ENCODE data around the gene IL13RA2.
A peak's percentile ranks its signal among the peaks of the same experiment; 100 is the strongest.

The IL13RA2 gene

DNA sequence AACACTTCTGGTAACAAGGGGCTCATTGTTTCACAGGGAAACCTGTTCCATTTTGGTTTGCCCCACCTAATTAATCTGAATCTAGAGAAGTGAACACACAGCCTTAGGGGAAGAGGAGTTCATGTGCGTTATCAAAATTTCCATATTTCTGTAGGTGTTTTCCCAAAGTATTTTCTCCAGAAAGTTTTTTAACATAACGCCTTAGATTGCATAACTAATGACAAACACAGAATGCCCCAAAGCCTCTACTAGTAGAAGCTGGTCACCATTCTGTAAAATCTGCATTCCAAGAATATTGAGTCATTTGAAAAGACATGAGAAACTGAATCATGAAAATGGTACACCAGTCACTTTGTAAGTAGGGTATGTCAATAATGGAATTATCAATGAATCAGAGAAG is 41.1 kb downstream of the IL13RA2 start:
- H2BK5ac ChIP-seq (ENCODE audit: low read depth, low read length, poor library complexity), result no peak overlapping the region
- no peaks in the 10 kb centered on the region for H3K9me3 ChIP-seq (ENCODE audit: insufficient read depth, low read depth, low read length)
- H3K79me1 ChIP-seq (ENCODE audit: low read length), result no peaks in the 10 kb centered on the region
- no peaks in the 10 kb centered on the region for H3K79me2 ChIP-seq (ENCODE audit: control insufficient read depth, insufficient read depth, low read length, poor library complexity)
- no peak overlapping the region for H2AK5ac ChIP-seq (ENCODE audit: low read length)
- H4K91ac ChIP-seq (ENCODE audit: low read depth, low read length), result no peak overlapping the region
- H3K27ac ChIP-seq (ENCODE audit: low read depth, low read length), result no peak overlapping the region
- no peak overlapping the region for H2BK12ac ChIP-seq (ENCODE audit: low read length)
- no peaks in the 10 kb centered on the region for H3K27me3 ChIP-seq (ENCODE audit: insufficient read depth, low read length)
- H2AFZ ChIP-seq (ENCODE audit: insufficient read depth, low read length, poor library complexity), result no peak overlapping the region
- no peak overlapping the region for H3K14ac ChIP-seq (ENCODE audit: low read length)
- peak in 1 of 2 donors; percentile 82 for DNase-seq
- no peak overlapping the region for H4K8ac ChIP-seq (ENCODE audit: low read depth, low read length)
- H3K36me3 ChIP-seq (ENCODE audit: control insufficient read depth in 1 of 2, insufficient read depth in 2 of 2, low read length in 2 of 2), result no peaks in the 10 kb centered on the region
- no peak overlapping the region for H3K9ac ChIP-seq (ENCODE audit: low read length)
- H3K4ac ChIP-seq (ENCODE audit: low read depth, low read length), result no peak overlapping the region
- no peak overlapping the region for H3K4me2 ChIP-seq (ENCODE audit: low read length)
- H3K23ac ChIP-seq (ENCODE audit: low read length), result no peak overlapping the region
- H2BK120ac ChIP-seq (ENCODE audit: insufficient read depth, low read length, poor library complexity), result no peak overlapping the region
- H4K12ac ChIP-seq (ENCODE audit: low read depth, low read length), result no peak overlapping the region
- no peaks in the 10 kb centered on the region for H3K4me1 ChIP-seq (ENCODE audit: control insufficient read depth in 1 of 2, insufficient read depth in 2 of 2, low read length in 2 of 2)
- H3K4me3 ChIP-seq (ENCODE audit: low read depth, low read length), result no peak overlapping the region
- H3K18ac ChIP-seq (ENCODE audit: low read length), result no peak overlapping the region
- WGBS (ENCODE audit: extremely low coverage, insufficient coverage, insufficient read length), result no CpG with 5 or more reads among the region's 2 CpGs

DNA sequence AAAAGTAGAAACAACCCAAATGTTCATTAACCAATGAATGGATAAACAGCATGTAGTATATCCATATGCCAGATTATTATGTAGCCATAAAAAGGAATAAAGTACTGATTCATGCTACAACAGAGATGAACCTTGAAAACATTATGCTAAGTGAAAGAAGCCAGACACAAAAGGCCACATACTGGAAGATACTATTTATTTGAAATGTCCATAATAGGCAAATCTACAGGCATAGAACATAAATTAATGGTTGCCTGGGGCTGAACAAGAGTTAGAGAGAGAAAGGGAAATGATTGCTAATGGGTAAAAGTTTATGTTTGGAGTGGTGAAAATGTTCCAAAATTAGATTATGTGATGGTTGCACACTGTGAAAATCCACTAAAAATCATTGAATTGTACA is 44.4 kb downstream of the IL13RA2 start:
- Histone ChIP-seq H3K14ac (ENCODE audit: low read length) (no peak overlapping the region), H2BK120ac (ENCODE audit: insufficient read depth, low read length, poor library complexity) (no peak overlapping the region), H3K4me1 (ENCODE audit: control insufficient read depth in 1 of 2, insufficient read depth in 2 of 2, low read length in 2 of 2) (no peaks in the 10 kb centered on the region), H4K91ac (ENCODE audit: low read depth, low read length) (no peak overlapping the region), H3K27me3 (ENCODE audit: insufficient read depth, low read length) (no peaks in the 10 kb centered on the region), H3K23ac (ENCODE audit: low read length) (no peak overlapping the region), H2BK12ac (ENCODE audit: low read length) (no peak overlapping the region), H2AFZ (ENCODE audit: insufficient read depth, low read length, poor library complexity) (no peak overlapping the region), H3K9me3 (ENCODE audit: insufficient read depth, low read depth, low read length) (no peaks in the 10 kb centered on the region), H3K18ac (ENCODE audit: low read length) (no peak overlapping the region), H4K8ac (ENCODE audit: low read depth, low read length) (no peak overlapping the region), H3K79me1 (ENCODE audit: low read length) (no peaks in the 10 kb centered on the region), H3K4me2 (ENCODE audit: low read length) (no peak overlapping the region), H4K12ac (ENCODE audit: low read depth, low read length) (no peak overlapping the region), H3K4me3 (ENCODE audit: low read depth, low read length) (no peak overlapping the region), H3K36me3 (ENCODE audit: control insufficient read depth in 1 of 2, insufficient read depth in 2 of 2, low read length in 2 of 2) (no peaks in the 10 kb centered on the region), H3K27ac (ENCODE audit: low read depth, low read length) (no peak overlapping the region), H3K79me2 (ENCODE audit: control insufficient read depth, insufficient read depth, low read length, poor library complexity) (no peaks in the 10 kb centered on the region), H2BK5ac (ENCODE audit: low read depth, low read length, poor library complexity) (no peak overlapping the region), H2AK5ac (ENCODE audit: low read length) (no peak overlapping the region), H3K9ac (ENCODE audit: low read length) (no peak overlapping the region), H3K4ac (ENCODE audit: low read depth, low read length) (no peak overlapping the region)
- no peak for DNase-seq

DNA sequence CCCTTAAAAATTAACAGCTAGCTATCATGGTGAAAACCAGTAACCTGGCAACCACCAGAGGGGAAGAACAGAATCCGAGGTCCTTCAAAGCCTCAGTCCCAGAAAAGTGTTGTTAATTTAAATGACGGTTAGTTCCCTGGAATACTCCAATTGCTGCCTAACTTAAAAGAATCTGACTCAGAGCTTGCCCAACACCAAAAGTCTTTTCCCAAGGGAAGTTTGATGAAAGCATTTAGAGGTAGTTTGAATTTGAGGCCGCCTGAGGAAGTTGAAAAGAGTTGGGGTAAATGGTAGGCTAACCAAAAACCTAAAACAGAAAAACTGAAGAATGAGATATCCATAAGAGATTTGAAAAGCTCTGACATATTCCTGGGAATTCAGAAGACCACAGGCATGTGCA is 46.6 kb downstream of the IL13RA2 start:
- Histone ChIP-seq H3K14ac (ENCODE audit: low read length) (no peak overlapping the region), H3K36me3 (ENCODE audit: control insufficient read depth in 1 of 2, insufficient read depth in 2 of 2, low read length in 2 of 2) (no peaks in the 10 kb centered on the region), H3K9ac (ENCODE audit: low read length) (no peak overlapping the region), H3K4me2 (ENCODE audit: low read length) (no peak overlapping the region), H3K9me3 (ENCODE audit: insufficient read depth, low read depth, low read length) (no peaks in the 10 kb centered on the region), H2AK5ac (ENCODE audit: low read length) (no peak overlapping the region), H3K27ac (ENCODE audit: low read depth, low read length) (no peak overlapping the region), H2AFZ (ENCODE audit: insufficient read depth, low read length, poor library complexity) (no peak overlapping the region), H3K79me1 (ENCODE audit: low read length) (no peaks in the 10 kb centered on the region), H3K4ac (ENCODE audit: low read depth, low read length) (no peak overlapping the region), H4K91ac (ENCODE audit: low read depth, low read length) (no peak overlapping the region), H2BK12ac (ENCODE audit: low read length) (no peak overlapping the region), H4K8ac (ENCODE audit: low read depth, low read length) (no peak overlapping the region), H3K23ac (ENCODE audit: low read length) (no peak overlapping the region), H3K4me1 (ENCODE audit: control insufficient read depth in 1 of 2, insufficient read depth in 2 of 2, low read length in 2 of 2) (no peaks in the 10 kb centered on the region), H3K18ac (ENCODE audit: low read length) (no peak overlapping the region), H3K79me2 (ENCODE audit: control insufficient read depth, insufficient read depth, low read length, poor library complexity) (no peaks in the 10 kb centered on the region), H2BK5ac (ENCODE audit: low read depth, low read length, poor library complexity) (no peak overlapping the region), H2BK120ac (ENCODE audit: insufficient read depth, low read length, poor library complexity) (no peak overlapping the region), H4K12ac (ENCODE audit: low read depth, low read length) (no peak overlapping the region), H3K27me3 (ENCODE audit: insufficient read depth, low read length) (no peaks in the 10 kb centered on the region), H3K4me3 (ENCODE audit: low read depth, low read length) (no peak overlapping the region)
- no CpG with 5 or more reads among the region's 3 CpGs for WGBS (ENCODE audit: extremely low coverage, insufficient coverage, insufficient read length)
- peak in 1 of 2 donors; percentile 17 for DNase-seq

DNA sequence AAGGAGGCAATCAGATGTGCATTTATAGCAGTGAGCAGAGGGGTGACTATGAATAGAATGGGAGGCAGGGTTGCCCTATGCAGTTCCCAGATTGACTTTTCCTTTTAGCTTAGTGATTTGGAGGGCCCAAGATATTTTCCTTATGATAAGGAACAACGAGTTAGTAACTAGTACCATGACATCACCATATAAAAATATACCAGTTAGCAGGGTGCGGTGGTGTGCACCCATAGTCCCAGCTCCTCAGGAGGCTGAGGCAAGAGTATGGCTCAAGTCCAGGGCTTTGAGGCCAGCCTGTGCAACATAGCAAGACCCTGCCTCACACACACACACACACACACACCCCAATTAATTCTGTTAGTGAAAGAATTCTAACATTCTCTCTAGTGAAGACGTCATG is 53.0 kb downstream of the IL13RA2 start:
- Histone ChIP-seq H3K23ac (ENCODE audit: low read length) (no peak overlapping the region), H3K14ac (ENCODE audit: low read length) (no peak overlapping the region), H3K79me2 (ENCODE audit: control insufficient read depth, insufficient read depth, low read length, poor library complexity) (no peaks in the 10 kb centered on the region), H2BK120ac (ENCODE audit: insufficient read depth, low read length, poor library complexity) (no peak overlapping the region), H3K79me1 (ENCODE audit: low read length) (no peaks in the 10 kb centered on the region), H3K9ac (ENCODE audit: low read length) (no peak overlapping the region), H3K18ac (ENCODE audit: low read length) (no peak overlapping the region), H3K27ac (ENCODE audit: low read depth, low read length) (no peak overlapping the region), H4K8ac (ENCODE audit: low read depth, low read length) (no peak overlapping the region), H2AK5ac (ENCODE audit: low read length) (no peak overlapping the region), H4K91ac (ENCODE audit: low read depth, low read length) (no peak overlapping the region), H2BK5ac (ENCODE audit: low read depth, low read length, poor library complexity) (no peak overlapping the region), H2AFZ (ENCODE audit: insufficient read depth, low read length, poor library complexity) (no peak overlapping the region), H3K4me1 (ENCODE audit: control insufficient read depth in 1 of 2, insufficient read depth in 2 of 2, low read length in 2 of 2) (no peaks in the 10 kb centered on the region), H4K12ac (ENCODE audit: low read depth, low read length) (no peak overlapping the region), H2BK12ac (ENCODE audit: low read length) (no peak overlapping the region), H3K4ac (ENCODE audit: low read depth, low read length) (no peak overlapping the region), H3K27me3 (ENCODE audit: insufficient read depth, low read length) (no peaks in the 10 kb centered on the region), H3K36me3 (ENCODE audit: control insufficient read depth in 1 of 2, insufficient read depth in 2 of 2, low read length in 2 of 2) (no peaks in the 10 kb centered on the region), H3K4me2 (ENCODE audit: low read length) (no peak overlapping the region), H3K9me3 (ENCODE audit: insufficient read depth, low read depth, low read length) (no peaks in the 10 kb centered on the region), H3K4me3 (ENCODE audit: low read depth, low read length) (no peak overlapping the region)
- WGBS (ENCODE audit: extremely low coverage, insufficient coverage, insufficient read length), result no CpG with 5 or more reads among the region's 3 CpGs
- DNase-seq, result no peak

DNA sequence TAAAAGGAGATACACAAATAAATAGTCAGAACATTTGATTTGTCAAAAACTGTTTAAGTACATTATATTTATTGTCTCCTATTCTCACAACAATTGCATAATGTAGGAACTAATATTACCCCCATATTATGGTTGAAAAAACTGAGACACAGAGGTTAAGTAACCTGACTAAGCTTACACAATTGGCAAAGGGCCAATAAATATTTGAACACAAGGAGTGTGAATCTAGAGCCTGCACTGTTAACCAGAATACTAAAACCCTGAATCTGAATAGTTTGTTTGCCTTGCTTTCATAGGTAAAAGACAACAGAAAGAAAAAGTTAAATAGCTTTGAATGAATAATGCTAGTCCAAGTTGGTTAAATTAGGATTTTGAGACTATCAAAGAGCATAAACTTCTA is 55.2 kb downstream of the IL13RA2 start:
- Histone ChIP-seq H3K27ac (ENCODE audit: low read depth, low read length) (no peak overlapping the region), H4K8ac (ENCODE audit: low read depth, low read length) (no peak overlapping the region), H3K27me3 (ENCODE audit: insufficient read depth, low read length) (no peaks in the 10 kb centered on the region), H4K91ac (ENCODE audit: low read depth, low read length) (no peak overlapping the region), H2AFZ (ENCODE audit: insufficient read depth, low read length, poor library complexity) (no peak overlapping the region), H2BK12ac (ENCODE audit: low read length) (no peak overlapping the region), H3K4me2 (ENCODE audit: low read length) (no peak overlapping the region), H4K12ac (ENCODE audit: low read depth, low read length) (no peak overlapping the region), H3K4ac (ENCODE audit: low read depth, low read length) (no peak overlapping the region), H3K36me3 (ENCODE audit: control insufficient read depth in 1 of 2, insufficient read depth in 2 of 2, low read length in 2 of 2) (no peaks in the 10 kb centered on the region), H2BK120ac (ENCODE audit: insufficient read depth, low read length, poor library complexity) (no peak overlapping the region), H3K18ac (ENCODE audit: low read length) (no peak overlapping the region), H2BK5ac (ENCODE audit: low read depth, low read length, poor library complexity) (no peak overlapping the region), H3K79me2 (ENCODE audit: control insufficient read depth, insufficient read depth, low read length, poor library complexity) (no peaks in the 10 kb centered on the region), H2AK5ac (ENCODE audit: low read length) (no peak overlapping the region), H3K9ac (ENCODE audit: low read length) (no peak overlapping the region), H3K9me3 (ENCODE audit: insufficient read depth, low read depth, low read length) (no peaks in the 10 kb centered on the region), H3K4me1 (ENCODE audit: control insufficient read depth in 1 of 2, insufficient read depth in 2 of 2, low read length in 2 of 2) (no peaks in the 10 kb centered on the region), H3K14ac (ENCODE audit: low read length) (no peak overlapping the region), H3K23ac (ENCODE audit: low read length) (no peak overlapping the region), H3K79me1 (ENCODE audit: low read length) (no peaks in the 10 kb centered on the region), H3K4me3 (ENCODE audit: low read depth, low read length) (no peak overlapping the region)
- no peak for DNase-seq

All from trophoblast cell (in vitro differentiated cells and primary cell).